Endothelial cell of umbilical vein (primary cell): ENCODE results near the gene DPY19L3. TPM values are rescaled to one million over a fixed set of nuclear protein-coding genes. Genes with fewer than 3 reads are reported as not detected.

Experiments used
- BruUV-seq: library from RNA; stranded (reverse); fragments of 400-500 nt; replicated peaks from 2 replicates; lab custom pipeline; 2021; lab: Mats Ljungman, UMichigan
- CTCF ChIA-PET: fragments of 300-600, 350-600 bp; sonication (Branson Sonifier 250); formaldehyde crosslinking; loops from one replicate; lab custom pipeline; 2021; ENCODE audit warnings: antibody characterized with exemption, inconsistent platforms; lab: Charles Lee
- POLR2A ChIA-PET: fragments of 300-600, 350-600 bp; sonication (Branson Sonifier 250); formaldehyde crosslinking; loops from one replicate; lab custom pipeline; 2021; ENCODE audit warnings: antibody characterized with exemption, inconsistent platforms; lab: Charles Lee
- DNase-seq: peaks from one replicate; pipeline ENCODE4 v3.0.0-alpha.2; 2011; ENCODE audit warnings: low read depth, low spot score
- FAIRE-seq: peaks from 2 replicates; lab custom pipeline; 2011; peaks lifted over from hg19 to GRCh38; lab: Jason Lieb, UNC
- H2AFZ ChIP-seq: 2 replicates; pipeline ENCODE4 v1.6.0; 2012; ENCODE audit warnings: low read depth, low read length, control low read depth, inconsistent platforms
- H3K27ac ChIP-seq: 2 replicates; pipeline ENCODE4 v1.5.1; 2011; ENCODE audit warnings: low read depth, mild to moderate bottlenecking, control low read depth, low read length, moderate library complexity; ENCODE audit not compliant: insufficient read depth
- H3K27me3 ChIP-seq, 2 experiments: 2 replicates each; pipeline versions ENCODE4 v1.6.0 to v1.6.1; 2011; ENCODE audit warnings: low read length in 2 of 2, mixed read lengths in 1 of 2; ENCODE audit not compliant: control insufficient read depth in 2 of 2, insufficient read depth in 2 of 2
- H3K36me3 ChIP-seq, 2 experiments: 2 replicates in 1 of 2; 3 replicates in 1 of 2; pipeline ENCODE4 v1.5.1; 2011; ENCODE audit warnings: low read length in 2 of 2, mild to moderate bottlenecking in 1 of 2, moderate library complexity in 1 of 2; ENCODE audit not compliant: control insufficient read depth in 2 of 2, insufficient read depth in 2 of 2; ENCODE audit errors: extremely low read depth in 1 of 2
- H3K4me1 ChIP-seq: 3 replicates; pipeline ENCODE4 v1.5.1; 2011; ENCODE audit warnings: mild to moderate bottlenecking, low read length; ENCODE audit not compliant: control insufficient read depth, insufficient read depth; ENCODE audit errors: extremely low read depth
- H3K4me2 ChIP-seq: 2 replicates; pipeline ENCODE4 v1.6.1; 2011; ENCODE audit warnings: low read length, control low read depth, mixed read lengths; ENCODE audit not compliant: insufficient read depth
- H3K4me3 ChIP-seq, 3 experiments: fragments of 200-600 bp in 1 of 3; sonication (generic), shearing (Covaris generic) in 1 of 3; replicated peaks in 1 of 3; 2 replicates each; pipeline ENCODE4 v1.5.1; 2011 to 2016; ENCODE audit warnings: control low read depth in 3 of 3, low read length in 3 of 3, mild to moderate bottlenecking in 2 of 3, inconsistent platforms in 1 of 3, low read depth in 1 of 3, moderate library complexity in 1 of 3; ENCODE audit not compliant: insufficient read depth in 1 of 3
- H3K79me2 ChIP-seq: 2 replicates; pipeline ENCODE4 v1.6.0; 2012; ENCODE audit warnings: low read length, inconsistent platforms; ENCODE audit not compliant: control insufficient read depth, insufficient read depth
- H3K9ac ChIP-seq: replicated peaks from 2 replicates; pipeline ENCODE3; 2011; ENCODE audit warnings: low read length, control low read depth; ENCODE audit not compliant: insufficient read depth; ENCODE audit errors: extremely low read depth
- H3K9me1 ChIP-seq: replicated peaks from 3 replicates; pipeline ENCODE4 v1.6.0; 2011; ENCODE audit warnings: mild to moderate bottlenecking, low read length; ENCODE audit not compliant: control insufficient read depth, insufficient read depth; ENCODE audit errors: extremely low read depth
- H3K9me3 ChIP-seq: replicated peaks from 2 replicates; pipeline ENCODE4 v1.5.1; 2012; ENCODE audit warnings: low read length, inconsistent platforms; ENCODE audit not compliant: control insufficient read depth, insufficient read depth
- H4K20me1 ChIP-seq: replicated peaks from 2 replicates; pipeline ENCODE3; 2011; ENCODE audit warnings: mild to moderate bottlenecking, low read length; ENCODE audit not compliant: control insufficient read depth, insufficient read depth; ENCODE audit errors: extremely low read depth
- CTCF ChIP-seq, 2 donors: IDR thresholded peaks; 1 replicate in 1 of 2; 2 replicates in 1 of 2; pipeline ENCODE4 v1.5.1; 2011; ENCODE audit warnings: low read length in 2 of 2, mild to moderate bottlenecking in 2 of 2, moderate library complexity in 2 of 2, control low read depth in 1 of 2, inconsistent platforms in 1 of 2, low read depth in 1 of 2; ENCODE audit not compliant: insufficient read depth in 1 of 2; ENCODE audit errors: extremely low read depth in 1 of 2
- EZH2 ChIP-seq: IDR thresholded peaks from 2 replicates; pipeline ENCODE4 v1.6.1; 2012; ENCODE audit warnings: borderline replicate concordance, low read depth, mild to moderate bottlenecking, moderate library complexity, low read length, inconsistent platforms; ENCODE audit not compliant: severe bottlenecking
- FOS ChIP-seq: IDR thresholded peaks from 2 replicates; pipeline ENCODE4 v1.6.1; 2011; ENCODE audit warnings: mild to moderate bottlenecking, low read length, moderate library complexity, borderline replicate concordance; ENCODE audit not compliant: insufficient read depth
- GATA2 ChIP-seq: IDR thresholded peaks from 2 replicates; pipeline ENCODE4 v1.7.0; 2011; ENCODE audit warnings: low read depth, mild to moderate bottlenecking, moderate library complexity, mixed read lengths, low read length; ENCODE audit not compliant: insufficient read length, insufficient read depth
- JUN ChIP-seq: IDR thresholded peaks from 2 replicates; pipeline ENCODE4 v1.6.1; 2011; ENCODE audit warnings: borderline replicate concordance, low read depth; ENCODE audit not compliant: insufficient read length, insufficient read depth
- MAX ChIP-seq: IDR thresholded peaks from 2 replicates; pipeline ENCODE4 v1.6.1; 2011; ENCODE audit not compliant: insufficient read depth, insufficient read length
- MYC ChIP-seq: IDR thresholded peaks from one replicate; pipeline ENCODE4 v1.6.1; 2011; ENCODE audit warnings: mild to moderate bottlenecking, low read depth, low read length
- POLR2A ChIP-seq: IDR thresholded peaks from 2 replicates; pipeline ENCODE4 v1.6.1; 2012; ENCODE audit warnings: low read depth, mild to moderate bottlenecking, control low read depth, low read length
- POLR2AphosphoS5 ChIP-seq: IDR thresholded peaks from 2 replicates; pipeline ENCODE4 v1.6.1; 2012; ENCODE audit warnings: low read depth, mild to moderate bottlenecking, control low read depth, low read length, moderate library complexity; ENCODE audit not compliant: insufficient read depth
- dilution Hi-C: fragments of 300-500 bp; cut with MboI; formaldehyde crosslinking; loops from one replicate; pipeline ENCODE4 v1.15.0; 2019; ENCODE audit warnings: low sequenced_read_pairs; ENCODE audit not compliant: extremely low pct_ligation_motif_present
- intact Hi-C: fragments of 100-400 bp; cut with micrococcal nuclease; formaldehyde crosslinking; loops from one replicate; pipeline ENCODE4 v1.10.0; 2022
- polyA plus RNA-seq, 4 experiments: library from polyadenylated mRNA; depleted of rRNA in 3 of 4; stranded (reverse) in 3 of 4; unstranded in 1 of 4; fragments of >200 nt; gene quantifications; 2 replicates each; pipeline versions ENCODE4 v1.2.1 to v1.2.3, GENCODE V29; 2011 to 2012; ENCODE audit warnings: missing spikeins in 1 of 4
- total RNA-seq: library from RNA; stranded (reverse); gene quantifications from 2 replicates; pipeline ENCODE4 v1.2.3, GENCODE V29; 2021

Gene DPY19L3
- total and polyA plus RNA-seq, 2 donors (not counting 3 experiments of a cell fraction or from before 2014, with no cell fraction given) = 36.1 to 39.5 TPM

GRCh38 chr19:32480321-32480720, 74.8 kb downstream of the DPY19L3 start:
- Histone ChIP-seq H3K9me3 (no peaks in the 10 kb centered on the region), H3K4me2 (no peak overlapping the region), H3K9me1 (no peaks in the 10 kb centered on the region), H3K4me3 (no peak overlapping the region), H3K27me3 (no peaks in the 10 kb centered on the region), H3K36me3 (peaks cover 0 to 5% of the 10 kb centered on the region in 2 experiments), H4K20me1 (no peaks in the 10 kb centered on the region), H3K27ac (no peak overlapping the region), H3K4me1 (no peaks in the 10 kb centered on the region), H3K9ac (no peak overlapping the region), H2AFZ (no peak overlapping the region), H3K79me2 (no peaks in the 10 kb centered on the region)
- FAIRE-seq (no peak), DNase-seq (no peak)
- CTCF ChIA-PET = no interaction called here
- no TSS peak for BruUV-seq
- intact Hi-C loops = no loop called here
- TF ChIP-seq MYC (no peak), CTCF (IDR thresholded peaks at IDR 0.05; ENCODE audit: extremely low read depth in 1 of 2, insufficient read depth in 1 of 2, low read depth in 1 of 2, low read length in 2 of 2) (no peak), JUN (no peak), MAX (no peak), FOS (no peak), EZH2 (no peak), POLR2AphosphoS5 (no peak), POLR2A (no peak), GATA2 (no peak)
- POLR2A ChIA-PET = no interaction called here
- dilution Hi-C loops = no loop called here
